ENCODE data around the gene SF3A2.

DNA sequence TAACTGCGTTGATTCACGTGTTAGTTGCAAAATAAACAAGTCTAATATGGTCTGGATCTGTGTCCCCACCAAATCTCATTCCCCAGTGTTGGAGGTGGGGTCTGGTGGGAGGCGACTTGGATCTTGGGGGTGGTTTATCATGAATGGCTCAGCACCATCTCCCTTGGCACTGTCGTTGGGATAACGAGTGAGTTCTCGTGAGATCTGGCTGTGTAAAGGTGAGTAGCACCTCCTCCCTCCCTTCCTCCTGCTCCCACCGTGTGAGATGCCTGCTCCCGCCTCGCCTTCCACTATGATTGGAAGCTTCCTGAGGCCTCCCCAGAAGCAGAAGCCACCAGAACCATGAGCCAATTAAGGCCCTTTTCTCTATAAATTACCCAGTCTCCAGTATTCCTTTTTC is 40.5 kb downstream of the SF3A2 start:
- TF ChIP-seq GATA1 (IDR thresholded peaks at IDR 0.05; ENCODE audit: low read depth, low read length) (no peak), POLR2A (IDR thresholded peaks at IDR 0.05; ENCODE audit: low read length) (no peak)
